ENCODE measurements around the gene TMEM81.
A peak's percentile ranks its signal among the peaks of the same experiment; 100 is the strongest.

The TMEM81 gene

GRCh38 chr1:205084360-205084759 is at the start of gene TMEM81:
TSS of gene TMEM81 (minus strand) at chr1:205084460. CDS start at chr1:205084320, 140 bp downstream.
- no peak for DNase-seq

GRCh38 chr1:205133287-205133686 is 49.0 kb upstream of the TMEM81 start:
- DNase-seq, result no peak

GRCh38 chr1:205129447-205130029 is 45.3 kb upstream of the TMEM81 start:
- no peak for DNase-seq

- no peak for DNase-seq
These were observed 43.8 kb upstream of the TMEM81 start for GRCh38 chr1:205128050-205128449.

GRCh38 chr1:205127646-205128045 is 43.4 kb upstream of the TMEM81 start:
- DNase-seq, result no peak

GRCh38 chr1:205124726-205125125 is 40.5 kb upstream of the TMEM81 start:
- no peak for DNase-seq

- DNase-seq, result no peak
These were observed 38.2 kb upstream of the TMEM81 start for GRCh38 chr1:205122489-205122882.

GRCh38 chr1:205121660-205122488 is 37.6 kb upstream of the TMEM81 start, which contains the start of gene RBBP5:
TSS of gene RBBP5 (minus strand) at chr1:205121978. CDS start at chr1:205121873, 105 bp downstream.
- peak; percentile 97 for DNase-seq

- no peak for DNase-seq
These were observed 34.5 kb upstream of the TMEM81 start for GRCh38 chr1:205118752-205119151.

GRCh38 chr1:205111354-205111753 is 27.1 kb upstream of the TMEM81 start:
- no peak for DNase-seq

GRCh38 chr1:205109711-205110110 is 25.5 kb upstream of the TMEM81 start:
- DNase-seq, result no peak

GRCh38 chr1:205109269-205109668 is 25.0 kb upstream of the TMEM81 start:
- DNase-seq, result no peak

GRCh38 chr1:205108464-205108863 is 24.2 kb upstream of the TMEM81 start:
- no peak for DNase-seq

- DNase-seq, result no peak
These were observed 23.1 kb upstream of the TMEM81 start for GRCh38 chr1:205107327-205107726.

GRCh38 chr1:205102404-205102803 is 18.1 kb upstream of the TMEM81 start:
- no peak for DNase-seq

GRCh38 chr1:205098242-205098641 is 14.0 kb upstream of the TMEM81 start:
- DNase-seq, result no peak

- DNase-seq, result no peak
These were observed 11.2 kb upstream of the TMEM81 start for GRCh38 chr1:205095422-205095821.

GRCh38 chr1:205091043-205091740 is 6.9 kb upstream of the TMEM81 start:
- no peak for DNase-seq

- DNase-seq, result no peak
These were observed 4.1 kb upstream of the TMEM81 start for GRCh38 chr1:205088341-205088740.

GRCh38 chr1:205082431-205082830 is 1.8 kb downstream of the TMEM81 start:
- no peak for DNase-seq

- no peak for DNase-seq
These were observed 6.3 kb downstream of the TMEM81 start for GRCh38 chr1:205077934-205078311.

- no peak for DNase-seq
These were observed 6.9 kb downstream of the TMEM81 start for GRCh38 chr1:205077158-205077933.

- no peak for DNase-seq
These were observed 8.0 kb downstream of the TMEM81 start for GRCh38 chr1:205076245-205076761.

Data from right forelimb (tissue), 1 donor.